GM12873 (cell line): ENCODE results near the gene NEK6.

ENCODE experiments used
- CTCF ChIP-seq: IDR thresholded peaks from 2 replicates; pipeline ENCODE4 v1.5.1; 2012; ENCODE audit warnings: low read depth, mild to moderate bottlenecking, moderate library complexity, low read length, control low read depth; ENCODE audit not compliant: insufficient read depth; ENCODE audit errors: missing control alignments

Gene NEK6

GRCh38 chr9:124392871-124393460, 135.2 kb downstream of the NEK6 start:
- TF ChIP-seq CTCF, result no peak

DNA sequence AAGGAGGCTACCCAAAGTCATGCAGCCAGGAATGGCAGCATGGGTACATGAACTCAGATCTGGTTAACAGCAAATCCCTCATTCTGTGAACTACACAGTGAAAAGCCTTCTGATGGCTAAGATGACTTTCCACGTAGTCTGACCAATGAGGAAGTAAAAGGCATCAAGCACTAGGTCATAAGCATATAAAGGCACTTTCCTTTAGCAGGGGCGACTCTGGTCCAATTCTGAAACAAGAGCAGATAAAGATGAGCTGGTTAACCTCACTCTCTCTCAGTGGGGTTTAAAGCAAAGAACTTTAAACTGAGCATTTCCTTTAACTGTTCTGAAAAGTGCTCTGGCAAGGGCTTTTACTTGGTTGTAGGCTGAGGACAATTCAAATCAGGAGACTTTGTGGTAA, 136.4 kb downstream of the NEK6 start:
- no peak for TF ChIP-seq CTCF

- peak; percentile 19 for TF ChIP-seq CTCF
Observed at GRCh38 chr9:124394596-124394995, 136.8 kb downstream of the NEK6 start.

DNA sequence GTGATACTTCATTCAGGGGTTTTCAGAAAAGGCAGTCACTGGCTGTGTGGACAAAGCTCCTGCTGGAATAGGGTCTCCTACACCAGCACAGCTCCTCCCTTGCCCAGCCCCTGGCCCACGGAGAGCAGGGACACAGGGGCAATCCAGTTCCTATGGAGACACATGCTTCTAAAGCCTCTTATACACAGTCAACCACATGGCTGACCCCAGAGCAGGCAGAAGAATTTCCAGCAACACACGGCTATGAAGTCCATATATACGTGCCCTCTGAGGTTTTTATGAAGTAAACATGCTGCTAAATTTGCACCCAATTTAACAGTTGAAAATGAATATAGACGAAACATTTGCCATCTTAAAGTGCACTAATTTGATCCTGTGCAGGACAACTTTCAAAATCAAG, 138.1 kb downstream of the NEK6 start:
- no peak for TF ChIP-seq CTCF

DNA sequence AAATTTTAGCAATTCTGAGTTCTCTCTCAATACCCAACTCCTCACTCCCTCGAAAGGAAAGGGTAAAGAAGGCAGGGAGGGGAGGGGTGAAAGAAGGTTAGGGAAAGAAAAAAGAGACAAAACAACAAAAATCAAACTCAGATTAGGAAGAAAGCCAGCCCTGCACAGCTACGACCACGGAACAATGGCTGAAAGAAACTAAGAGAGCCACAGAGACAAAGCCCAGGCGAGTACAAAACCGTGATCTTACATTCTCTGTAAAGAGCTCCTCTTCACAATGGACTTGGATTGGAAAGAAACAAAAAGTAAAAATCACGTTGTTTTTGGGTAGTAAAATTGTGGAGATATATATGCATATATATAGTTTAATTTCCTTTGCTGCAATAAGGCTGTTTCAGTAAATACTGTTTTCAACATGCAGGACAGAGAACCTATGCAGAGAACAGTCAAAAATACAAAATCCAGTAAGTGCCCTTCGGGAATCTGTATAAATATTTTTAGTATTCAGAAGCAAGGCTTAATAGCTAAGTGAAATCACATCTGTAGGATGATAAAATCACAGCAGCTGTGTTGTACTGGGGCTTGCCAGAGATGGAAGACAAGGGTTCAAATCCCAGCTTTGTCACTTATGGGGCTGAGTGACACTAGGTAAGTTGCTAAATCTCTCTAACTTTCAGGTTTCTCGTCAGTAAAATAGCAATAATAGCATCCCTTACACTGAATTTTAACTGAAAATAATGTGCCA, 140.6 kb downstream of the NEK6 start:
- TF ChIP-seq CTCF, result no peak

- no peak for TF ChIP-seq CTCF
Observed at GRCh38 chr9:124399323-124399967, 141.7 kb downstream of the NEK6 start.
